Fibroblast of gingiva (primary cell): ENCODE results near the gene SELENON.

Experiments
- DNase-seq: peaks from one replicate; pipeline ENCODE4 v3.0.0-alpha.2; 2011; ENCODE audit warnings: low read depth

The SELENON gene

DNA sequence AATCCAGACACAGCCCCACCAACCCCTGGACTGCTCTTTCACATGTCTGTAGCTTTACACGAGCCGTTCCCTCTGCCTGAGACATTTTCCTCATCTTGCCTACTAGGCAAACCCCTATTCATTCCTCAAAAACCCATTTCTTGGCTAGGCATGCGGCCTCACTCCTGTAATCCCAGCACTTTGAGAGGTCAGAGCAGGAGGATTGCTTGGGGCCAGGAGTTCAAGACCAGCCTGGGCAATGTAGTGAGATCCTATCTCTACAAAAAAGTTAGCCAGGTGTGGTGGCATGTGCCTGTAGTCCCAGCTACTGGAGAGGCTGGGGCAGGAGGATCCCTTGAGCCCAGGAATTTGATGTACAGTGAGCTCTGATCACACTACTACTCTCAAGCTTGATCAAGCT, 64.4 kb downstream of the SELENON start:
- DNase-seq = no peak

DNA sequence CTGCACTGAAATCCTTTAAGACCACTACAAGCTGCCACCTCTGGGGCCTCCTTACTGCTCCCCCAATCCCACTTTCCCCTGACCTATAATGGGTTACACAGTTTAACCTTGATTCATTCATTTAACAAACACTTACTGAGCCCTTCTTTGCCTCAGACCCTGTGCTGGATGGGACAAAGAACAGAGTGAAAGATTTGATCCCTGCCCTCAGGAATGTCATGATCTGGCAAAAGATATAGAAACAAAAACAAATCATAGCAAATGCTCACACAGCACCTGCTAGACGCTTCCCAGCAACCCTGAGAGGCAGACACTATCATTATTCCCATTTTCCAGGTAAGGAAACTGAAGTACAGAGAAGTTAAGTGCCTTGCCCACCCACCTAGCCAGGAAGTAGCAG, 66.3 kb downstream of the SELENON start:
- DNase-seq = no peak

DNA sequence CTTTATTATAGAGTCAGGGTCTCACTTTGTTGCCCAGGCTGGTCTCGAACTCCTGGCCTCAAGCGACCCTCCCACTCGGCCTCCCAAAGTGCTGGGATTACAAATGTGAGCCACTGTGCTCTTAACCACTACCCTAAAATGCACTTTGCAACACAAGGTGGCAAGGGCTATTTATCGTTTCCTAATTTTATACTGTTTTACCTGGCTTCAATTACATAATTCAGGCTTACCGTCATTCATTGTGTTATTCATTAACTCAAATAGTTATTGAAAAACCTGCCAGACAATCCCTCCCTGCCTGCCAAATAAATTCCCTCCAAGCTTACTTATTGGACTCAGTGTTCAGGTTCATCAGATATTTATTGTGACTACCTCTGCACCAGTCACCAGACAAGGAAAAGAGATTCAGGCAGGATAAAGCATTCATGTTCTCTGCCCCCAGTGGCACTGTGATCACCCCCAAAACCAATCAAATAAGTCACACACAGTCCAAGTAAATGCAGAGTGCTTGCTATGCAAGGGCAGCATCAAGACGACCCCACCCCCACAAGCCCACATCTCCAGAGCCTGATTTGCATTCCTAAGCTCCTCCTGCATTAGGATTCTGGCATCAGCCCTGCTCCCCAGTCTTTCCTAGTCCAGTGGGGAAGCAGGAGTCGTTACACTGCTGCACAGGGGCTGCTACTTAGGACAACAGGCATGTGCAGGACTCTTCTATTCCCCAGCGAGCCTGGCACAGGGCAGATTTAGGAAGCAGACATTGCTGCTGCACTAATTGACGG, 67.4 kb downstream of the SELENON start:
- no peak for DNase-seq
